Panc1 (cell line): ENCODE data around the gene CHST1.

ENCODE experiments used
- CTCF ChIP-seq: fragments of 450-650 bp; IDR thresholded peaks from 2 replicates; pipeline ENCODE4 v1.5.1; 2017; ENCODE audit warnings: mild to moderate bottlenecking
- POLR2AphosphoS5 ChIP-seq: IDR thresholded peaks from 2 replicates; pipeline ENCODE4 v1.6.1; 2012; ENCODE audit warnings: mild to moderate bottlenecking, low read depth, low read length, moderate library complexity
- REST ChIP-seq, 2 experiments: IDR thresholded peaks; 2 replicates each; pipeline ENCODE4 v1.6.1; 2011 to 2012; ENCODE audit warnings: low read depth in 2 of 2, control low read depth in 1 of 2, low read length in 1 of 2, mild to moderate bottlenecking in 1 of 2, moderate library complexity in 1 of 2; ENCODE audit not compliant: insufficient read depth in 1 of 2
- SIN3A ChIP-seq: IDR thresholded peaks from 2 replicates; pipeline ENCODE4 v1.6.1; 2012; ENCODE audit warnings: low read depth, mild to moderate bottlenecking, low read length, moderate library complexity, borderline replicate concordance; ENCODE audit not compliant: insufficient read depth

- TF ChIP-seq CTCF (no peak), SIN3A (no peak), POLR2AphosphoS5 (no peak), REST (IDR thresholded peaks at IDR 0.05; ENCODE audit: insufficient read depth in 1 of 2, low read depth in 2 of 2, low read length in 1 of 2) (no peak)
Measured at GRCh38 chr11:45672593-45672992, 7.2 kb upstream of the CHST1 start.
